Keratinocyte (primary cell): ENCODE data around the gene SMC2. TPM values are rescaled to one million over a fixed set of nuclear protein-coding genes. Genes with fewer than 3 reads are reported as not detected.

Source experiments
- DNase-seq: peaks from one replicate; pipeline ENCODE4 v3.0.0-alpha.2; 2011; ENCODE audit warnings: low read depth, missing footprints, low spot score
- FAIRE-seq: peaks from 2 replicates; lab custom pipeline; 2011; peaks lifted over from hg19 to GRCh38; lab: Jason Lieb, UNC
- H2AFZ ChIP-seq: 2 replicates; pipeline ENCODE4 v1.6.0; 2012; ENCODE audit warnings: low read length, control low read depth, inconsistent platforms; ENCODE audit not compliant: control insufficient read depth
- H3K27ac ChIP-seq: 2 replicates; pipeline ENCODE4 v1.5.1; 2011; ENCODE audit warnings: low read length; ENCODE audit not compliant: control insufficient read depth, insufficient read depth
- H3K27me3 ChIP-seq: 3 replicates; pipeline ENCODE4 v1.6.0; 2011; ENCODE audit warnings: low read length; ENCODE audit not compliant: control insufficient read depth, insufficient read depth; ENCODE audit errors: extremely low read depth
- H3K36me3 ChIP-seq, 2 experiments: 2 replicates in 1 of 2; 3 replicates in 1 of 2; pipeline ENCODE4 v1.5.1; 2011; ENCODE audit warnings: low read length in 2 of 2, mild to moderate bottlenecking in 1 of 2; ENCODE audit not compliant: control insufficient read depth in 2 of 2, insufficient read depth in 2 of 2; ENCODE audit errors: extremely low read depth in 1 of 2
- H3K4me1 ChIP-seq: 3 replicates; pipeline ENCODE4 v1.5.1; 2011; ENCODE audit warnings: low read length; ENCODE audit not compliant: control insufficient read depth, insufficient read depth; ENCODE audit errors: extremely low read depth
- H3K4me2 ChIP-seq: 3 replicates; pipeline ENCODE4 v1.6.0; 2011; ENCODE audit warnings: low read depth, low read length; ENCODE audit not compliant: control insufficient read depth, insufficient read depth; ENCODE audit errors: extremely low read depth
- H3K4me3 ChIP-seq, 3 experiments: fragments of 200-600 bp in 1 of 3; sonication (generic) in 1 of 3; 2 replicates in 2 of 3; 3 replicates in 1 of 3; pipeline ENCODE4 v1.5.1; 2011 to 2016; ENCODE audit warnings: low read length in 3 of 3, mild to moderate bottlenecking in 3 of 3, control low read depth in 2 of 3, inconsistent platforms in 1 of 3, low read depth in 1 of 3, mixed read lengths in 1 of 3, mixed run types in 1 of 3, moderate library complexity in 1 of 3; ENCODE audit not compliant: control insufficient read depth in 2 of 3, insufficient read depth in 2 of 3; ENCODE audit errors: extremely low read depth in 1 of 3
- H3K79me2 ChIP-seq: 2 replicates; pipeline ENCODE4 v1.6.0; 2012; ENCODE audit warnings: low read length; ENCODE audit not compliant: control insufficient read depth, insufficient read depth
- H3K9ac ChIP-seq: 3 replicates; pipeline ENCODE4 v1.6.0; 2011; ENCODE audit warnings: low read length; ENCODE audit not compliant: control insufficient read depth, insufficient read depth; ENCODE audit errors: extremely low read depth
- H3K9me1 ChIP-seq: 3 replicates; pipeline ENCODE4 v1.6.0; 2011; ENCODE audit warnings: low read length; ENCODE audit not compliant: control insufficient read depth, insufficient read depth; ENCODE audit errors: extremely low read depth
- H3K9me3 ChIP-seq: 2 replicates; pipeline ENCODE4 v1.5.1; 2012; ENCODE audit warnings: low read depth, low read length; ENCODE audit not compliant: control insufficient read depth
- H4K20me1 ChIP-seq: 3 replicates; pipeline ENCODE4 v1.6.0; 2011; ENCODE audit warnings: low read length; ENCODE audit not compliant: control insufficient read depth, insufficient read depth; ENCODE audit errors: extremely low read depth
- EZH2 ChIP-seq: IDR thresholded peaks from one replicate; pipeline ENCODE4 v1.6.1; 2012; ENCODE audit warnings: inconsistent platforms, mild to moderate bottlenecking, low read length, moderate library complexity
- dilution Hi-C: fragments of 300-500 bp; cut with MboI; formaldehyde crosslinking; loops from one replicate; pipeline ENCODE4 v1.7.0; 2020; ENCODE audit warnings: low sequenced_read_pairs; ENCODE audit not compliant: extremely low pct_ligation_motif_present
- polyA plus RNA-seq, 5 experiments: library from polyadenylated mRNA; depleted of rRNA in 3 of 5; stranded (reverse) in 3 of 5; stranded (forward) in 1 of 5; unstranded in 1 of 5; fragments of >200 nt; gene quantifications; 1 replicate in 1 of 5; 2 replicates in 3 of 5; 3 replicates in 1 of 5; pipeline versions ENCODE4 v1.2.1 to v1.2.3, GENCODE V29; 2011 to 2012; ENCODE audit warnings: missing spikeins in 2 of 5, low read depth in 1 of 5, low replicate concordance in 1 of 5
- TF ChIP-seq, protein P1 (sequence below), 3 experiments: IDR thresholded peaks in 1 of 3; conservative IDR thresholded peaks in 1 of 3; optimal IDR thresholded peaks in 1 of 3; 2 replicates in 2 of 3; 3 replicates in 1 of 3; pipeline versions ENCODE3 to v1.5.1; 2011; ENCODE audit warnings: low read length in 3 of 3, mild to moderate bottlenecking in 3 of 3, moderate library complexity in 2 of 3, control low read depth in 1 of 3, inconsistent platforms in 1 of 3; ENCODE audit not compliant: insufficient read depth in 2 of 3; ENCODE audit errors: extremely low read depth in 1 of 3

The SMC2 gene
- polyA plus RNA-seq, 1 donor (not counting 4 experiments of a cell fraction or from before 2014, with no cell fraction given): 13.9 TPM

DNA sequence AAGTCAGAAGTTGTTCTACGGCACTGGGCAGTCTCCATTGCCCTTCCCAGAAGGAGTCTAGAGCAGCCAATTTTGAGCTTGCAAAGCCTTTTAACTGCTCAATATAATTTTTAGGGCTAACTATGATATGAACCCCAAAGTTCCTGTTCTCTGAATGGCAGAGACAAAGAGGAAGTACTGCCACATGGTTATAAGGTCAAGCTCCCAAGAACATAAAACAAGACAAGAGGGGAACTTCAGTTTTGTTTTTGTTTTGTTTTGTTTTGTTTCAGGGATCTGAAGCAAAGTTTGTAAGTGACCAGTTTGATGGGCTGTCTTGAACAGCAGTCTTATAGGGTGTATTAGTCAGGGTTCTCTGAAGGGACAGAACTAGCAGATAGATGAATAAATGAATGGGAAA, 11.9 kb upstream of the SMC2 start:
- DNase-seq (no peak), FAIRE-seq (no peak)
- H3K36me3 ChIP-seq: no peaks in the 10 kb centered on the region
- dilution Hi-C loops: no loop called here
- no peaks in the 10 kb centered on the region for H3K9me1 ChIP-seq
- no peak overlapping the region for H3K4me3 ChIP-seq
- H4K20me1 ChIP-seq: no peaks in the 10 kb centered on the region
- no peaks in the 10 kb centered on the region for H3K9me3 ChIP-seq
- no peak overlapping the region for H3K27ac ChIP-seq
- TF ChIP-seq, protein P1, sequence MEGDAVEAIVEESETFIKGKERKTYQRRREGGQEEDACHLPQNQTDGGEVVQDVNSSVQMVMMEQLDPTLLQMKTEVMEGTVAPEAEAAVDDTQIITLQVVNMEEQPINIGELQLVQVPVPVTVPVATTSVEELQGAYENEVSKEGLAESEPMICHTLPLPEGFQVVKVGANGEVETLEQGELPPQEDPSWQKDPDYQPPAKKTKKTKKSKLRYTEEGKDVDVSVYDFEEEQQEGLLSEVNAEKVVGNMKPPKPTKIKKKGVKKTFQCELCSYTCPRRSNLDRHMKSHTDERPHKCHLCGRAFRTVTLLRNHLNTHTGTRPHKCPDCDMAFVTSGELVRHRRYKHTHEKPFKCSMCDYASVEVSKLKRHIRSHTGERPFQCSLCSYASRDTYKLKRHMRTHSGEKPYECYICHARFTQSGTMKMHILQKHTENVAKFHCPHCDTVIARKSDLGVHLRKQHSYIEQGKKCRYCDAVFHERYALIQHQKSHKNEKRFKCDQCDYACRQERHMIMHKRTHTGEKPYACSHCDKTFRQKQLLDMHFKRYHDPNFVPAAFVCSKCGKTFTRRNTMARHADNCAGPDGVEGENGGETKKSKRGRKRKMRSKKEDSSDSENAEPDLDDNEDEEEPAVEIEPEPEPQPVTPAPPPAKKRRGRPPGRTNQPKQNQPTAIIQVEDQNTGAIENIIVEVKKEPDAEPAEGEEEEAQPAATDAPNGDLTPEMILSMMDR (optimal IDR thresholded peaks at IDR 0.05 in 1 of 3, IDR thresholded peaks at IDR 0.05 in 1 of 3, conservative IDR thresholded peaks at IDR 0.05 in 1 of 3; ENCODE audit: extremely low read depth in 1 of 3, insufficient read depth in 2 of 3, low read length in 3 of 3): no peak
- TF ChIP-seq EZH2: no peak
- H3K9ac ChIP-seq: no peak overlapping the region
- no peaks in the 10 kb centered on the region for H3K79me2 ChIP-seq
- no peak overlapping the region for H3K4me2 ChIP-seq
- H3K4me1 ChIP-seq: no peaks in the 10 kb centered on the region
- no peak overlapping the region for H2AFZ ChIP-seq
- H3K27me3 ChIP-seq: no peaks in the 10 kb centered on the region

DNA sequence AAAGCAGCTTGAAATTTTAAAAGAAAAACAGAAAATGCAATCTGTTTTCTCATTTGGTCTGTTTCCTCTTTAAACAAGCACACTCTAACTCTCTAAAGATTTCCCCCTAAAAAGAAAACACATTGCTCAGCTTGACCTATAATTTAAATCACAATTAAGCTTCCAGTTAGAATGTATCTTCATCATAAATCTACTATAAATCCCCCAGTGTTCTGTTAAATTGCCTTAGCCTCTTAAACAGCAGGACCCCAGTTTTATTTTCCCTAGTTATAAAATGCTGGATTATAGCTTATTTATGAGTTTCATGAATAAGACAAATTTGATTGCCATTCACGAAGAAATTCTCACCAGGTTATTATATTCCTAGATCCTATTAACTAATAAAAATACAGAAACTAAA, 8.6 kb upstream of the SMC2 start:
- H3K9me1 ChIP-seq: no peaks in the 10 kb centered on the region
- H4K20me1 ChIP-seq: no peaks in the 10 kb centered on the region
- H3K9ac ChIP-seq: no peak overlapping the region
- no peaks in the 10 kb centered on the region for H3K36me3 ChIP-seq
- H3K4me3 ChIP-seq: no peak overlapping the region
- H3K79me2 ChIP-seq: no peaks in the 10 kb centered on the region
- H3K9me3 ChIP-seq: no peaks in the 10 kb centered on the region
- no peak overlapping the region for H3K27ac ChIP-seq
- no peak for TF ChIP-seq EZH2
- TF ChIP-seq, protein P1 (optimal IDR thresholded peaks at IDR 0.05 in 1 of 3, IDR thresholded peaks at IDR 0.05 in 1 of 3, conservative IDR thresholded peaks at IDR 0.05 in 1 of 3; ENCODE audit: extremely low read depth in 1 of 3, insufficient read depth in 2 of 3, low read length in 3 of 3): no peak
- no peak overlapping the region for H2AFZ ChIP-seq
- FAIRE-seq (no peak), DNase-seq (no peak)
- dilution Hi-C loops: no loop called here
- no peaks in the 10 kb centered on the region for H3K4me1 ChIP-seq
- no peaks in the 10 kb centered on the region for H3K27me3 ChIP-seq
- H3K4me2 ChIP-seq: no peak overlapping the region
